Stimulated activated CD8-positive, alpha-beta memory T cell treated with anti-CD3 and anti-CD28 coated beads, Interleukin-15, amount 100 ng/mL, for 4 hours (primary cell): Measurements from ENCODE around the gene FRMPD4.
"Not testable (repeated sequence)": the region's sequence is repeated elsewhere in the genome, so short reads cannot be mapped to it uniquely, and the experiment has no call there.

Experiments used
- DNase-seq, 2 donors: peaks; one replicate each; pipeline ENCODE4 v3.0.0-alpha.2; 2020; ENCODE audit warnings: low read depth in 2 of 2

Gene FRMPD4

GRCh38 chrX:12515384-12515783, 377.1 kb downstream of the FRMPD4 start:
- DNase-seq = not testable (repeated sequence)

- no peak for DNase-seq
Observed at GRCh38 chrX:12526306-12526705, 388.0 kb downstream of the FRMPD4 start.

- DNase-seq = not testable (repeated sequence)
Observed at GRCh38 chrX:12538096-12538495, 399.8 kb downstream of the FRMPD4 start.

GRCh38 chrX:12542251-12542650, 404.0 kb downstream of the FRMPD4 start:
- DNase-seq = not testable (repeated sequence)

- DNase-seq = no peak
Observed at GRCh38 chrX:12548341-12548740, 410.1 kb downstream of the FRMPD4 start.

- DNase-seq = no peak
Observed at GRCh38 chrX:12548746-12549145, 410.5 kb downstream of the FRMPD4 start.

- DNase-seq = no peak
Observed at GRCh38 chrX:12554206-12554605, 415.9 kb downstream of the FRMPD4 start.

GRCh38 chrX:12563121-12563520, 424.8 kb downstream of the FRMPD4 start:
- no peak for DNase-seq

GRCh38 chrX:12564221-12564620, 425.9 kb downstream of the FRMPD4 start:
- no peak for DNase-seq

GRCh38 chrX:12567857-12568256, 429.6 kb downstream of the FRMPD4 start:
- DNase-seq = no peak

- no peak for DNase-seq
Observed at GRCh38 chrX:12570859-12571501, 432.7 kb downstream of the FRMPD4 start.

GRCh38 chrX:12579311-12579710, 441.0 kb downstream of the FRMPD4 start:
- DNase-seq = no peak

- DNase-seq = no peak
Observed at GRCh38 chrX:12580548-12580947, 442.3 kb downstream of the FRMPD4 start.

- DNase-seq = no peak
Observed at GRCh38 chrX:12581546-12581945, 443.3 kb downstream of the FRMPD4 start.

- DNase-seq = no peak
Observed at GRCh38 chrX:12582649-12583048, 444.4 kb downstream of the FRMPD4 start.

GRCh38 chrX:12583543-12583942, 445.3 kb downstream of the FRMPD4 start:
- DNase-seq = no peak

- DNase-seq = no peak
Observed at GRCh38 chrX:12595720-12596119, 457.4 kb downstream of the FRMPD4 start.

- DNase-seq = no peak
Observed at GRCh38 chrX:12610079-12610478, 471.8 kb downstream of the FRMPD4 start.

GRCh38 chrX:12611471-12611870, 473.2 kb downstream of the FRMPD4 start:
- no peak for DNase-seq

- no peak for DNase-seq
Observed at GRCh38 chrX:12614266-12614665, 476.0 kb downstream of the FRMPD4 start.

- no peak for DNase-seq
Observed at GRCh38 chrX:12615061-12615460, 476.8 kb downstream of the FRMPD4 start.

- no peak for DNase-seq
Observed at GRCh38 chrX:12617241-12617640, 479.0 kb downstream of the FRMPD4 start.

GRCh38 chrX:12647230-12647629, 509.0 kb downstream of the FRMPD4 start:
- no peak for DNase-seq

GRCh38 chrX:12648995-12649394, 510.7 kb downstream of the FRMPD4 start:
- no peak for DNase-seq
